Colonic mucosa (tissue), 4 donors: ENCODE data around the gene CEPT1. TPM values are rescaled to one million over a fixed set of nuclear protein-coding genes. Genes with fewer than 3 reads are reported as not detected.

ENCODE experiments used
- DNase-seq: peaks from one replicate; pipeline ENCODE4 v3.0.0-alpha.2; 2020
- H3K27ac ChIP-seq: fragments of 200-600 bp; one replicate; pipeline ENCODE4 v1.8.0; 2021
- H3K27me3 ChIP-seq: fragments of 200-600 bp; one replicate; pipeline ENCODE4 v1.8.0; 2021
- H3K36me3 ChIP-seq: fragments of 200-600 bp; one replicate; pipeline ENCODE4 v1.8.0; 2021
- H3K4me1 ChIP-seq: fragments of 200-600 bp; one replicate; pipeline ENCODE4 v1.8.0; 2021; ENCODE audit warnings: mild to moderate bottlenecking
- H3K4me3 ChIP-seq: fragments of 200-600 bp; one replicate; pipeline ENCODE4 v1.8.0; 2021
- H3K9ac ChIP-seq, 2 donors: one replicate each; pipeline ENCODE4 v1.7.0; 2013; ENCODE audit warnings: control low read depth in 2 of 2, low read depth in 2 of 2, low read length in 2 of 2
- H3K9me3 ChIP-seq: fragments of 200-600 bp; one replicate; pipeline ENCODE4 v1.8.0; 2021
- CTCF ChIP-seq: fragments of 200-600 bp; IDR thresholded peaks from one replicate; pipeline ENCODE4 v1.8.0; 2022; ENCODE audit warnings: antibody characterized with exemption, mild to moderate bottlenecking
- intact Hi-C: fragments of 100-400 bp; cut with DNase I; formaldehyde crosslinking; loops from one replicate; pipeline ENCODE4 v1.14.1; 2022
- total RNA-seq, 2 donors: library from RNA; stranded (reverse); fragmentation: NEBNext Ultra II Directional in 1 of 2; extraction: Animal tissue kit (Norgen Biotek cat#: 25700) in 1 of 2; gene quantifications; one replicate each; pipeline ENCODE4 v1.2.1, GENCODE V29; 2021
- donor health status: healthy.
- donor health status: DM: no; HTN: no; CAD: no.
- donor health status: DM: no; HTN: no; CAD: no.

Gene CEPT1
- total RNA-seq, 2 donors from 2014 or later: 35.7 to 38.7 TPM

DNA sequence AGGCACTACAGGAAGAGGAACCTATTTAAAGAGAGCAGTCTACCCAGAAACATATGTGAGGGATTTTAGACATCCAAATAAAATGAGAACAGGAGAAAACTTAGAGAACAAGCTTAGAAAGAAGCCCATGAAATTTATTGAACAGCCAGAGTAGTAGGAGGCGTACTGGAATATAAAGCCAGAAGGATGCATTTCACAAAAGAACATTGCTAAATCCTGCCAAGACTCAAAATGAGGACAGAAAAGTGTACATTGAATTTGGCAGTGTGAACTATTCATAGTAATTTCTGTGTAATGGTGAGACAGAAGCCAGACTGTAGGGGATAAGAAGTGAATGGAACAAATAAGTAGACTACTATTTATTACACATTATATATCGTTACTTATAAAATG, 22.5 kb downstream of the CEPT1 start:
- Histone ChIP-seq H3K27ac (no peak overlapping the region), H3K36me3 (no peaks in the 10 kb centered on the region), H3K9ac (no peak overlapping the region), H3K4me3 (no peak overlapping the region), H3K4me1 (no peaks in the 10 kb centered on the region), H3K27me3 (no peaks in the 10 kb centered on the region), H3K9me3 (no peaks in the 10 kb centered on the region)
- TF ChIP-seq CTCF: no peak
- intact Hi-C loops: no loop called here
- no peak for DNase-seq

GRCh38 chr1:111163363-111163762, 23.3 kb downstream of the CEPT1 start:
- DNase-seq: no peak
- Histone ChIP-seq H3K27me3 (no peaks in the 10 kb centered on the region), H3K4me1 (no peaks in the 10 kb centered on the region), H3K9ac (no peak overlapping the region), H3K9me3 (no peaks in the 10 kb centered on the region), H3K27ac (no peak overlapping the region), H3K4me3 (no peak overlapping the region), H3K36me3 (no peaks in the 10 kb centered on the region)
- TF ChIP-seq CTCF: no peak
- intact Hi-C loops: no loop called here

- no peaks in the 10 kb centered on the region for H3K36me3 ChIP-seq
- no peak overlapping the region for H3K27ac ChIP-seq
- H3K4me3 ChIP-seq: no peak overlapping the region
- H3K9me3 ChIP-seq: no peaks in the 10 kb centered on the region
- no peaks in the 10 kb centered on the region for H3K4me1 ChIP-seq
- H3K9ac ChIP-seq: no peak overlapping the region
- H3K27me3 ChIP-seq: no peaks in the 10 kb centered on the region
- TF ChIP-seq CTCF: no peak
- no peak for DNase-seq
- intact Hi-C loops: no loop called here
These were observed 24.1 kb downstream of the CEPT1 start for GRCh38 chr1:111164151-111164550.

GRCh38 chr1:111172463-111172862, 32.4 kb downstream of the CEPT1 start:
- no peak overlapping the region for H3K9ac ChIP-seq
- intact Hi-C loops: no loop called here
- no peak for DNase-seq
- TF ChIP-seq CTCF: no peak
- H3K9me3 ChIP-seq: no peaks in the 10 kb centered on the region
- no peak overlapping the region for H3K27ac ChIP-seq
- no peaks in the 10 kb centered on the region for H3K4me1 ChIP-seq
- no peak overlapping the region for H3K4me3 ChIP-seq
- no peaks in the 10 kb centered on the region for H3K27me3 ChIP-seq
- no peaks in the 10 kb centered on the region for H3K36me3 ChIP-seq

DNA sequence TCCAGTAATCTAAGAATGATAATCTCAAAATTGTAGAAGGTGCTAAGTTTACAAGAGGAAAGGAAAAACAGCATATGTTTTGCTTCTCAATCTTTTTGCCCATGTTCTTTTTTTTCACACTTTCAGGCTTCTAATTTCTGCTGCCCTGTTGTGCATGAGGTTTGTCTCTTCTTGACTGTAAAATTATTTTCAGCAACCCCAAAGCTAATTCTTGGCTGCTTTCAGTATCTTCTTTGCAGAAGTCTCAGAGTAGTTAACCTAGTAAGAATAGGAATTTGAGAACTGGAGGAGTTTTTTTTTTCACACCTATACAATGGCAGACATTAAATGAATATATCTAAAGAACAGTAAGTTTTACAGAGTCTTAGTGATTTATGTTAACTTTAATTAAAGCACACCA, 34.0 kb downstream of the CEPT1 start:
- H3K27me3 ChIP-seq: no peaks in the 10 kb centered on the region
- H3K9me3 ChIP-seq: no peaks in the 10 kb centered on the region
- no peaks in the 10 kb centered on the region for H3K4me1 ChIP-seq
- H3K4me3 ChIP-seq: no peak overlapping the region
- no peak overlapping the region for H3K9ac ChIP-seq
- no peaks in the 10 kb centered on the region for H3K36me3 ChIP-seq
- TF ChIP-seq CTCF: no peak
- no peak overlapping the region for H3K27ac ChIP-seq
- intact Hi-C loops: no loop called here
- DNase-seq: no peak

DNA sequence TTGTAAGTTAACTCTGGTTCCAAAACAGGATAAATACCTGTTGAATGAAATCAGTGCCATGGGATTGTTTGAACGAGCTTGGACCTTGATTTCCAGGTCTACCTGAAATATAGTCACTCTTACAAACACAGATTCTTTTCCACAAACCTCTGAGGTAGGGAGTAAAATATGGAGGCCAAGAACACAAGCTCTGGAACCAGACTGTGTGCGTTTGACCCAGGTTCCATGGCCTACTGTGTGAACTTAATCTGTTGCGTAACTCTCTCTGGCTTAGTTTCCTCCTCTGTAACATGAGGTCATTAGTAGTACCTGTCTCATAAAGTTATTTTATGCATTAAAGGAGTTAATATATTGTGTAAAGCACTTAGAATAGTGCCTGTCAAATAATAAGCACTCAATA, 35.3 kb downstream of the CEPT1 start:
- Histone ChIP-seq H3K4me3 (no peak overlapping the region), H3K36me3 (no peaks in the 10 kb centered on the region), H3K9ac (no peak overlapping the region), H3K27me3 (no peaks in the 10 kb centered on the region), H3K9me3 (no peaks in the 10 kb centered on the region), H3K27ac (no peak overlapping the region), H3K4me1 (no peaks in the 10 kb centered on the region)
- intact Hi-C loops: no loop called here
- no peak for TF ChIP-seq CTCF
- DNase-seq: no peak
